H1 (cell line): ENCODE results near the gene SOHLH2. TPM values are rescaled to one million over a fixed set of nuclear protein-coding genes. Genes with fewer than 3 reads are reported as not detected.

Experiments used
- CTCF ChIA-PET: fragments of 300-600 bp; sonication (Branson Sonifier 250); formaldehyde crosslinking; loops from one replicate; lab custom pipeline; 2021; ENCODE audit not compliant: partially characterized antibody; lab: Charles Lee
- POLR2A ChIA-PET: fragments of 300-600 bp; sonication (Branson Sonifier 250); formaldehyde crosslinking; loops from one replicate; lab custom pipeline; 2021; ENCODE audit warnings: inconsistent platforms; ENCODE audit not compliant: partially characterized antibody; lab: Charles Lee
- DNase-seq, 2 experiments: peaks; one replicate each; pipeline versions ENCODE4 v3.0.0 to v3.0.0-alpha.2; 2010 to 2022; ENCODE audit warnings: low spot score in 2 of 2, low read depth in 1 of 2, mixed read lengths in 1 of 2
- FAIRE-seq: peaks from 2 replicates; lab custom pipeline; 2011; peaks lifted over from hg19 to GRCh38; lab: Jason Lieb, UNC
- H2AFZ ChIP-seq: 2 replicates; pipeline ENCODE4 v1.8.1; 2012; ENCODE audit warnings: low read length, inconsistent platforms
- H2AK5ac ChIP-seq: 2 replicates; pipeline ENCODE4 v1.6.1; 2013; ENCODE audit warnings: low read depth, low read length
- H2BK120ac ChIP-seq: replicated peaks from 2 replicates; pipeline ENCODE3; 2013; ENCODE audit warnings: low read depth, low read length, inconsistent platforms
- H2BK12ac ChIP-seq: 2 replicates; pipeline ENCODE4 v1.6.1; 2013; ENCODE audit warnings: low read depth, low read length
- H2BK15ac ChIP-seq: 2 replicates; pipeline ENCODE4 v1.6.1; 2013; ENCODE audit warnings: low read length
- H2BK20ac ChIP-seq: 2 replicates; pipeline ENCODE4 v1.6.1; 2013; ENCODE audit warnings: low read length
- H2BK5ac ChIP-seq: 2 replicates; pipeline ENCODE4 v1.6.1; 2013; ENCODE audit warnings: low read depth, low read length
- H3K14ac ChIP-seq: 2 replicates; pipeline ENCODE4 v1.6.1; 2013; ENCODE audit warnings: inconsistent platforms; ENCODE audit not compliant: insufficient read length
- H3K18ac ChIP-seq: 2 replicates; pipeline ENCODE4 v1.6.1; 2013; ENCODE audit warnings: low read length; ENCODE audit errors: extremely low read depth
- H3K23ac ChIP-seq: 2 replicates; pipeline ENCODE4 v1.6.1; 2013; ENCODE audit warnings: inconsistent platforms; ENCODE audit not compliant: insufficient read length
- H3K23me2 ChIP-seq: 2 replicates; pipeline ENCODE4 v1.6.1; 2013; ENCODE audit warnings: low read depth, low read length
- H3K27ac ChIP-seq: 2 replicates; pipeline ENCODE4 v1.6.1; 2011; ENCODE audit warnings: low read depth, low read length, inconsistent platforms
- H3K27me3 ChIP-seq, 4 experiments: replicated peaks in 1 of 4; 1 replicate in 1 of 4; 2 replicates in 3 of 4; pipeline versions ENCODE4 v1.6.1 to v1.8.1; 2011 to 2013; ENCODE audit warnings: low read length in 3 of 4, mild to moderate bottlenecking in 3 of 4, inconsistent platforms in 2 of 4, mixed read lengths in 2 of 4, moderate library complexity in 1 of 4; ENCODE audit not compliant: control insufficient read depth in 3 of 4, insufficient read depth in 3 of 4; ENCODE audit errors: extremely low read depth in 1 of 4
- H3K36me3 ChIP-seq, 4 experiments: 2 replicates each; pipeline versions ENCODE4 v1.6.1 to v1.8.1; 2011 to 2013; ENCODE audit warnings: mild to moderate bottlenecking in 4 of 4, low read length in 3 of 4, moderate library complexity in 2 of 4, control low read depth in 1 of 4, inconsistent platforms in 1 of 4; ENCODE audit not compliant: insufficient read depth in 4 of 4, control insufficient read depth in 2 of 4
- H3K4ac ChIP-seq: replicated peaks from 2 replicates; pipeline ENCODE3; 2013; ENCODE audit warnings: low read length, low read depth, mixed read lengths, inconsistent platforms; ENCODE audit not compliant: insufficient read length
- H3K4me1 ChIP-seq, 4 experiments: replicated peaks in 1 of 4; 1 replicate in 1 of 4; 2 replicates in 3 of 4; pipeline versions ENCODE4 v1.6.1 to v1.8.1; 2011 to 2013; ENCODE audit warnings: low read length in 3 of 4, inconsistent platforms in 2 of 4, mixed read lengths in 1 of 4; ENCODE audit not compliant: insufficient read depth in 4 of 4, control insufficient read depth in 3 of 4
- H3K4me2 ChIP-seq, 2 experiments: 2 replicates each; pipeline versions ENCODE4 v1.6.1 to v1.8.1; 2011 to 2013; ENCODE audit warnings: low read depth in 2 of 2, low read length in 2 of 2, control low read depth in 1 of 2, inconsistent platforms in 1 of 2, mild to moderate bottlenecking in 1 of 2; ENCODE audit not compliant: insufficient read depth in 1 of 2
- H3K4me3 ChIP-seq, 4 experiments: fragments of 200-600, 300-600 bp in 1 of 4; sonication (generic), shearing (Covaris generic), sonication (Bioruptor Twin) in 1 of 4; 2 replicates each; pipeline versions ENCODE4 v1.5.1 to v1.8.1; 2011 to 2016; ENCODE audit warnings: low read length in 4 of 4, low read depth in 3 of 4, control low read depth in 2 of 4, inconsistent platforms in 2 of 4, mild to moderate bottlenecking in 2 of 4, mixed read lengths in 1 of 4, moderate library complexity in 1 of 4; ENCODE audit not compliant: insufficient read depth in 2 of 4; ENCODE audit errors: extremely low read depth in 1 of 4
- H3K56ac ChIP-seq: replicated peaks from 2 replicates; pipeline ENCODE3; 2013; ENCODE audit warnings: low read depth, mild to moderate bottlenecking, mixed read lengths, low read length, inconsistent platforms; ENCODE audit not compliant: insufficient read length
- H3K79me1 ChIP-seq: 2 replicates; pipeline ENCODE4 v1.6.1; 2013; ENCODE audit warnings: low read depth, low read length, control low read depth
- H3K79me2 ChIP-seq, 2 experiments: 2 replicates each; pipeline versions ENCODE4 v1.6.1 to v1.8.1; 2012 to 2013; ENCODE audit warnings: low read length in 2 of 2, mild to moderate bottlenecking in 2 of 2, inconsistent platforms in 1 of 2; ENCODE audit not compliant: insufficient read depth in 2 of 2, control insufficient read depth in 1 of 2
- H3K9ac ChIP-seq, 4 experiments: replicated peaks in 1 of 4; 1 replicate in 1 of 4; 2 replicates in 3 of 4; pipeline versions ENCODE4 v1.6.1 to v1.8.1; 2011 to 2013; ENCODE audit warnings: low read depth in 3 of 4, low read length in 3 of 4, control low read depth in 2 of 4, mild to moderate bottlenecking in 2 of 4, moderate library complexity in 2 of 4, inconsistent platforms in 1 of 4; ENCODE audit errors: extremely low read depth in 1 of 4
- H3K9me3 ChIP-seq, 2 experiments: 2 replicates each; pipeline versions ENCODE4 v1.6.1 to v1.8.1; 2012 to 2013; ENCODE audit warnings: mild to moderate bottlenecking in 2 of 2, moderate library complexity in 2 of 2, control low read depth in 1 of 2, inconsistent platforms in 1 of 2, low read depth in 1 of 2, low read length in 1 of 2, mixed read lengths in 1 of 2; ENCODE audit not compliant: insufficient read depth in 2 of 2
- H4K20me1 ChIP-seq, 2 experiments: replicated peaks in 1 of 2; 2 replicates each; pipeline versions ENCODE3 to v1.8.1; 2011 to 2013; ENCODE audit warnings: inconsistent platforms in 2 of 2, low read length in 2 of 2, mild to moderate bottlenecking in 1 of 2; ENCODE audit not compliant: insufficient read depth in 2 of 2, control insufficient read depth in 1 of 2
- H4K5ac ChIP-seq: 2 replicates; pipeline ENCODE4 v1.6.1; 2013; ENCODE audit warnings: low read length, low read depth, mixed read lengths, inconsistent platforms; ENCODE audit not compliant: insufficient read length
- H4K8ac ChIP-seq: 2 replicates; pipeline ENCODE4 v1.8.0; 2013; ENCODE audit warnings: mild to moderate bottlenecking, moderate library complexity, low read length, inconsistent platforms; ENCODE audit not compliant: insufficient read depth; ENCODE audit errors: extremely low read depth
- H4K91ac ChIP-seq: replicated peaks from 2 replicates; pipeline ENCODE3; 2013; ENCODE audit warnings: low read length, mixed read lengths, inconsistent platforms; ENCODE audit not compliant: insufficient read length
- BCL11A ChIP-seq, 2 experiments: IDR thresholded peaks; one replicate each; pipeline ENCODE4 v1.6.1; 2011; ENCODE audit warnings: low read depth in 2 of 2, low read length in 2 of 2, mild to moderate bottlenecking in 2 of 2
- CEBPB ChIP-seq: IDR thresholded peaks from 2 replicates; pipeline ENCODE4 v1.6.1; 2012; ENCODE audit warnings: low read depth, low read length
- EP300 ChIP-seq, 2 experiments: IDR thresholded peaks; 1 replicate in 1 of 2; 2 replicates in 1 of 2; pipeline ENCODE4 v1.6.1; 2011 to 2012; ENCODE audit warnings: low read depth in 2 of 2, low read length in 2 of 2, mild to moderate bottlenecking in 2 of 2, borderline replicate concordance in 1 of 2, inconsistent platforms in 1 of 2, moderate library complexity in 1 of 2
- JUN ChIP-seq: IDR thresholded peaks from 2 replicates; pipeline ENCODE4 v1.6.1; 2011; ENCODE audit warnings: low read depth, mild to moderate bottlenecking, improper control_type of control experiment, low read length
- NRF1 ChIP-seq: IDR thresholded peaks from 2 replicates; pipeline ENCODE4 v1.6.1; 2011; ENCODE audit warnings: mild to moderate bottlenecking, low read depth, low read length, improper control_type of control experiment
- RNF2 ChIP-seq: fragments of 200-900, 300-1000 bp; sonication (generic); IDR thresholded peaks from 2 replicates; pipeline ENCODE4 v1.7.1; 2016; ENCODE audit warnings: borderline replicate concordance, low read depth, mild to moderate bottlenecking, antibody characterized with exemption, low read length; ENCODE audit not compliant: poor library complexity, severe bottlenecking; ENCODE audit errors: missing control alignments
- SP1 ChIP-seq: IDR thresholded peaks from 2 replicates; pipeline ENCODE4 v1.6.1; 2011; ENCODE audit warnings: low read depth, low read length
- TAF1 ChIP-seq: IDR thresholded peaks from 2 replicates; pipeline ENCODE4 v1.6.1; 2011; ENCODE audit warnings: mild to moderate bottlenecking, low read depth, low read length
- polyA plus RNA-seq, 7 experiments: library from polyadenylated mRNA; depleted of rRNA in 3 of 7; stranded (reverse) in 5 of 7; unstranded in 2 of 7; fragments of >200 nt in 5 of 7; fragments of 200-250 nt in 2 of 7; gene quantifications; 1 replicate in 5 of 7; 2 replicates in 1 of 7; 4 replicates in 1 of 7; pipeline versions ENCODE4 v1.2.1 to v1.2.3, GENCODE V29; 2011 to 2013; ENCODE audit warnings: missing spikeins in 2 of 7, mixed read lengths in 2 of 7
- total RNA-seq: library from RNA; stranded (reverse); fragmentation: NEBNext Ultra II Directional; extraction: Animal tissue kit (Norgen Biotek cat#: 25700); gene quantifications from 2 replicates; pipeline ENCODE4 v1.2.1, GENCODE V29; 2021

Gene SOHLH2
- total and polyA plus RNA-seq, 2 of the 8 experiments (the other 6 are each of a cell fraction or from before 2014, with no cell fraction given), result 6.8 to 10.3 TPM

DNA sequence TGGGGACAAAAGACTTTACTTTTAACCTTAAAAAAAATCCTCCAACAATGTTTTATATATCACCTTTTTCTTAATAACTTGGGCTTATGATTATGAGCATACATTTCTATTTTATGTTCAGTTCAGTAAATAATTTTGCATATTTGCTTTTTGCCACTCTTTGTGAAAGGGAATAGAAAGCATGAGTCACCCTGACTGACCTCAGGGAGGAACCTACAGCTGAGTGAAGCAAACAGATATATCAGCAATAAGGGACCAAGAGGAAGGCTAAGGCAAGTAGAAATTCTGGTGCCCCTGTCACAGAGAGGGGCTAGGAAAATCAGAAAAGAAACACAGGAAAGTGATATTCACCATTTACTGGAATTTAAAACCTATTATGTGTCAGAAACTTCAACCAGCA, 37.2 kb upstream of the SOHLH2 start:
- Histone ChIP-seq H2BK20ac (no peak overlapping the region), H3K9me3 (no peaks in the 10 kb centered on the region), H2BK5ac (no peak overlapping the region), H4K8ac (no peak overlapping the region), H4K20me1 (no peaks in the 10 kb centered on the region), H3K4me3 (no peak overlapping the region), H3K79me1 (no peaks in the 10 kb centered on the region), H3K27ac (no peak overlapping the region), H2BK12ac (no peak overlapping the region), H3K4me1 (no peaks in the 10 kb centered on the region), H2AK5ac (no peak overlapping the region), H2AFZ (no peak overlapping the region), H3K23me2 (no peaks in the 10 kb centered on the region), H3K79me2 (no peaks in the 10 kb centered on the region), H3K4me2 (no peak overlapping the region), H3K9ac (no peak overlapping the region), H3K18ac (no peak overlapping the region), H3K56ac (no peak overlapping the region), H3K36me3 (peaks cover 6 to 24% (median 10%) of the 10 kb centered on the region in 4 experiments; a peak in 7 of 8 replicates), H2BK15ac (no peak overlapping the region), H3K27me3 (no peaks in the 10 kb centered on the region), H2BK120ac (no peak overlapping the region), H4K5ac (no peak overlapping the region), H4K91ac (no peak overlapping the region), H3K4ac (no peak overlapping the region), H3K23ac (no peak overlapping the region), H3K14ac (no peak overlapping the region)
- FAIRE-seq (no peak), DNase-seq (no peak)
- TF ChIP-seq BCL11A (IDR thresholded peaks at IDR 0.05; ENCODE audit: low read depth in 2 of 2, low read length in 2 of 2), result no peak
- TF ChIP-seq NRF1, result no peak
- TF ChIP-seq SP1, result no peak
- TF ChIP-seq CEBPB, result no peak
- no peak for TF ChIP-seq RNF2
- no peak for TF ChIP-seq JUN
- TF ChIP-seq EP300 (IDR thresholded peaks at IDR 0.05; ENCODE audit: borderline replicate concordance in 1 of 2, low read depth in 2 of 2, low read length in 2 of 2), result no peak
- no peak for TF ChIP-seq TAF1
- CTCF ChIA-PET, result interaction anchor here (1.3 to 1.6 kb wide), 2 partner anchors 11 to 263 kb away, joined by 3 read pairs; no protein-coding TSS in a partner anchor
- POLR2A ChIA-PET, result no interaction called here
